NB4 (cell line): ENCODE measurements around the gene SHISAL2A.

Experiments
- MYC ChIP-seq: IDR thresholded peaks from 2 replicates; pipeline ENCODE4 v1.6.1; 2011; ENCODE audit warnings: low read depth, low read length
- TF ChIP-seq, protein P1 (sequence below): IDR thresholded peaks from one replicate; pipeline ENCODE4 v1.5.1; 2012; ENCODE audit warnings: low read depth, low read length

- TF ChIP-seq, protein P1, sequence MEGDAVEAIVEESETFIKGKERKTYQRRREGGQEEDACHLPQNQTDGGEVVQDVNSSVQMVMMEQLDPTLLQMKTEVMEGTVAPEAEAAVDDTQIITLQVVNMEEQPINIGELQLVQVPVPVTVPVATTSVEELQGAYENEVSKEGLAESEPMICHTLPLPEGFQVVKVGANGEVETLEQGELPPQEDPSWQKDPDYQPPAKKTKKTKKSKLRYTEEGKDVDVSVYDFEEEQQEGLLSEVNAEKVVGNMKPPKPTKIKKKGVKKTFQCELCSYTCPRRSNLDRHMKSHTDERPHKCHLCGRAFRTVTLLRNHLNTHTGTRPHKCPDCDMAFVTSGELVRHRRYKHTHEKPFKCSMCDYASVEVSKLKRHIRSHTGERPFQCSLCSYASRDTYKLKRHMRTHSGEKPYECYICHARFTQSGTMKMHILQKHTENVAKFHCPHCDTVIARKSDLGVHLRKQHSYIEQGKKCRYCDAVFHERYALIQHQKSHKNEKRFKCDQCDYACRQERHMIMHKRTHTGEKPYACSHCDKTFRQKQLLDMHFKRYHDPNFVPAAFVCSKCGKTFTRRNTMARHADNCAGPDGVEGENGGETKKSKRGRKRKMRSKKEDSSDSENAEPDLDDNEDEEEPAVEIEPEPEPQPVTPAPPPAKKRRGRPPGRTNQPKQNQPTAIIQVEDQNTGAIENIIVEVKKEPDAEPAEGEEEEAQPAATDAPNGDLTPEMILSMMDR: no peak
- no peak for TF ChIP-seq MYC
These were observed 47.5 kb upstream of the SHISAL2A start for GRCh38 chr1:52585474-52585873.
